OCI-M2 (cell line): ENCODE measurements around the gene VEGFA.

Source experiments
- DNase-seq: peaks from one replicate; lab custom pipeline; 2025; ENCODE audit not compliant: unreplicated experiment; lab: John Stamatoyannopoulos, UW

The VEGFA gene

GRCh38 chr6:43771858-43772680 is 2.1 kb downstream of the VEGFA start:
- DNase-seq = no peak

- DNase-seq = no peak
These were observed 2.7 kb downstream of the VEGFA start for GRCh38 chr6:43772681-43773049.

- DNase-seq = no peak
These were observed 3.3 kb downstream of the VEGFA start for GRCh38 chr6:43773050-43773979.

GRCh38 chr6:43773980-43774775 is 4.2 kb downstream of the VEGFA start:
- no peak for DNase-seq

GRCh38 chr6:43774776-43775534 is 4.9 kb downstream of the VEGFA start:
- no peak for DNase-seq

GRCh38 chr6:43775535-43775885 is 5.5 kb downstream of the VEGFA start:
- no peak for DNase-seq

GRCh38 chr6:43776115-43776798 is 6.2 kb downstream of the VEGFA start:
- no peak for DNase-seq

- DNase-seq = no peak
These were observed 7.1 kb downstream of the VEGFA start for GRCh38 chr6:43776799-43777776.

- DNase-seq = no peak
These were observed 8.3 kb downstream of the VEGFA start for GRCh38 chr6:43778131-43778855.

GRCh38 chr6:43778976-43779851 is 9.2 kb downstream of the VEGFA start:
- no peak for DNase-seq

- no peak for DNase-seq
These were observed 9.8 kb downstream of the VEGFA start for GRCh38 chr6:43779852-43780236.

- no peak for DNase-seq
These were observed 10.3 kb downstream of the VEGFA start for GRCh38 chr6:43780293-43780692.

- DNase-seq = no peak
These were observed 11.2 kb downstream of the VEGFA start for GRCh38 chr6:43780941-43781928.

- DNase-seq = no peak
These were observed 12.1 kb downstream of the VEGFA start for GRCh38 chr6:43781941-43782704.

GRCh38 chr6:43782764-43783513 is 12.9 kb downstream of the VEGFA start:
- DNase-seq = no peak
